ENCODE data around the gene TPRG1L.
"Not testable (repeated sequence)": the region's sequence is repeated elsewhere in the genome, so short reads cannot be mapped to it uniquely, and the experiment has no call there.

TPRG1L gene

DNA sequence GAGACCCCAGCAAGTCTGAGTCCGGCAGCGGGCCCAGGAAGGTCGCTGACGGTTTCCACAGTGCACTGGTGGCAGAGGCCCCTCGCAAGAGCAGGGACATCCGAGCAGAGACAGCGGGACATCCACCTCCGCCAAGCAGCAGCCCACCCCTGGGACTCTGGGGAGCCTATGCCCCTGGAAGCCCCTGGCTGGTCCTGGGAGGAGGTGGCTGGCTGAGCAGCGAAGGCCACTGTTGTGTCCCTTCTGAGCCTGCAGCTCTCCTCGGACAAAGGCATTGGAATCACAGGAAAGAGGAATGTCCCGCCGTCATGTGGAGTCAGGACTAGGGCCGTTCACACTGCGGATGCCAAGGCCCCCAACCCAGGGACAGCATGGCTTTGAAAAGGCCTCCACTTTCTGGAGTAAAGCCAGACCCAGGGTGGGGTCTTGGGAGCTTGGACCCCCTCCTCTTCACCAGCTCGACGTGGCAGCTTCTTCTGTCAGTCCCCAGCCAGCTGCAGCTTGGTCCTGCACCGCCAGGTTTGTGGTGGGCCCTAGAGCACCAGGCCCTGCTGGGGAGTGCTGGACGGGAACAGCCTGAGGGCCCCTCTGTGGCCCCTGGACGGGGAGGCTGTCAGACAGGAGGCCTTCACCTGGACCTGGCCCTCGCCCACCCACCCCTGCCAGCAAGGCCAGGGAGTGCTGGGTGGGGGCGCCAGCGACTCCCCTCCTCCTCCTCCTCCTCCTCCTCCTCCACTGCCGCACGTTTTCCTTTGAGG is 14.9 kb upstream of the TPRG1L start:
- no peak for DNase-seq

DNA sequence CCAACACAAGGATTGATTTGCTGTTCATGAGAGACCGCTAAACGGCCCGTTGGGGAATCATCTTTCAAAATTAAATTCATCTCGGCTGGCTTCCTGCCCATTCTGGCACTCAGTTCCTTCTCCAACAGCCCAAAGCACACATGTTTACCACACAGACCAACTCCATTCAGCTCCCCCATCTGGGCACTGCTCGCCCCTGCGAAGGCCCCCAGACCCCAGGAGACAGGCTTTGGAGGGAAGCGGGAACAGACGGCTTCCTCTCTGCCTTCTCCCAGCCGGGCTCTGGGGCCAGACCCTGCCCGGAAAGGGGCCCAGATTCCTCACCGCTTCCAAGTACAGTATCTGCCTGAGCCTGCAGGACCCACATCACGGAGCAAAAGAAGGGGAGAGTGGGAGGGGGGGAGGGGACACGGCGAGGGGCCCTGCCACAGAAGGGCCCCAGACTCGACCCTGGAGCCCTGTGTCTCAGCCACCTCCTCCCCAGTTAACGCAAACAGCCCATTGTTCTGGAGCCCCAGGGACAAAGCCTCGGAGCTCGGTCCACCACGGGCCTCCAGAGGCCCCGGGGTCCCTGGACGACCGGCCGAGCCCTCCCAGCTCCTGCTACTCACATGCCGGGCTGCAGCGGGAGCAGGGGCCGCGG is 14.2 kb upstream of the TPRG1L start:
- DNase-seq: no peak

DNA sequence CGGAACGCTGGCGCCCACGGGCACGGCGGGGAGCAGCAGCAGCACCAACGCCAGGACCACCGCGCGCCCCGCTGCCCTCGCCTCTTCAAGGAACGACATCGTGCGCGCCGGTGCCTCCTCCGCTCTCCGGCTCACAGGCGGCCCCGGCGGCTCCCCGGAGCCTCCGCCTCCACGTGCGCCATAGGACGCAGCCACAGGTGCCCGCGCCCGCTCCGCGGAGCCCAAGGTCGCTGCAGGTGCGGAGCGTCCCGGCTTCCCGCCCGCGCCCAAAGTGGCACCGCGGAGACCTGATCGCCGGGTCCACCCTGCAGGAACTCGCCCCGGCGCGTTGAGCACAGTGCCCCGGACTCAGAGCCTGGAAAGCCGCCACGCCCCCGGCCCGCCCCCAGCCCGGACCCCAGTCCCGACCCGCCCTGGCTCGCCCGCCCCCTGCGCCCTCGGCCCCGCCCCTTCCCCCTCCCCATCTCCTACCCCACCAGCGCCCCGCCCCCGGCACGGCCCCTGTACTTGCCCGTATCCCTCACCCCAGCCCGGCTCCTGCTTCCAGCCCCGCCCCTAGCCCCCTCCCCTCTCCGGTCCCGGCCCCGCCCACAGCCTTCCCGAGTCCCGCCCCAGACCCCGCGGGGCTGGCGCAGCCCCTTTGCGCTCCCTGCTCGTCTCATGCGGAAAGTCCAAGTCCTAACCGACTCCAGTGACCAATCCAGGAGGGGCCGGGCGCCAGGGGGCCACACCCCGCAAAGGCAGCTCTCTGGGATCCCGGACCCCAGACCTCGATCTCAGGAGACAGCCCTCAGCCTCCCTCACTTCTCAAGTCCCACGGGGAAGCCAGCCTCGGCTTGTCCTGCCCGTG is 13.4 kb upstream of the TPRG1L start, which contains the start of gene MEGF6:
MEGF6 (minus strand) TSS at position 339 of the 850 bp plus-strand sequence; CDS start at position 99, 240 bp downstream.
- DNase-seq: peak; percentile 63

DNA sequence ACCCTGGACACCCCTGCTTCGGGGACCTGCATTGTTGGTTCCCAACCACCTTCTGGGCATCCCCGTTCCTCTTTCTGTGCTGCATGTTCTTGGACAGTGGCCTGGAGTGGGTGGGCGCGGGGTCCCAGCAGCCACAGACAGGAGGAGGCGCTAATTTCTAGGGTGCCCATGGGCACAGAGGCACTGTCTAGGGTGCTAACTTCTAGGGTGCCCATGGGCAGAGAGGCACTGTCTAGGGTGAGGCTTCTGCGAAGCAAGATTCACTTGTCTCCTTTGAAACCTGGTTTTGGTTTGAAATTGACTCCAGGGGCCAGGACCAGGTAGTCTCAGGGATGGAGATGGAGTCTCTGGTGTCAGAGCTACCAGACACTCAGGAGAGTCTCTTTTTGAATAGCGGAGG is 12.7 kb upstream of the TPRG1L start:
- DNase-seq: no peak

DNA sequence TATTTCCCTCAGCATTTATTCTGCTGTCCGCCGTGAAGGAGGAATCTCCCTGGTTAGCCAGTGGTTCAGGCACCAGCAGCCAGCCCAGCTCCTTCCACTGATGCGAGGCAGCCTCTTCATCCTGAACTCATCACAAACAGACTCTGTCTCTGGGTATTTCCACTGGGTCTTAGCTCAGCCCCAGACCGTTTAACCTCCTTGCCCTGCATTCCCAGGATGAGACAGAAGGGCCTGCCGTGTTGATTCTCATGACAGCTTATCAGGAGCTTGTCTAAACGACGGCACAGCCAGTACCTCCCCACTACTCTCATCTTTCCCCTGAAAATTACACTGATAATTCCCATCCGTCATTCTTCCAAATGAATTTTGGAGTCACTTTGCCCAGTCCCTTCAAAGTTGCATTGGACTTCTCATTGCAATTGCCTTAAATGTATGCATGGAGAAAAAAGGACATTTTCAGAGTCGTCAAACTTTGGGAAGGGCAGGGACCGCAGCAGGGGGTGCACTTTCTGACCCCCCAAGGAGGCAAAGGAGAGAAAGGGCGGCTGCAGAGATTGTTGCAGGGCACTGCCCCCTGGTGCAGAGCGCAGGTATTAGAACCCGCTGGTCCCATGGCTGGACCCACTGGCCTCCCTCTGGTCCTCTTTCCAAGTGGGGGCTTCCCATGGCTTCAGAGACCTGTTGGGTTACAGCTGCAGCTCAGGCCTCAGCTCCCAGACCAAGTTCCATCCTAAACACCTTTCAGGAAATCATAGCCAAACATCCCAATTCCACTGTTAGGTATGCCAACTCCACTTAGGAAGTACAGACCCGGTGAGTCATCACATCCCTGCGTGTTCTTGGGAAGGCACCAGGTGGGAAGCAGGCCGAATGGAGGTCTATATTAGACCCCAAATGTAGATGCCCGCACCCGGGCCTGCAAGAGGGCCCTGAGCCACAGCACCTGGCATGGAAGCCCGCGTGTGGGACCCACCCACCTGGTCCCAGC is 9.8 kb upstream of the TPRG1L start:
- no peak for DNase-seq

DNA sequence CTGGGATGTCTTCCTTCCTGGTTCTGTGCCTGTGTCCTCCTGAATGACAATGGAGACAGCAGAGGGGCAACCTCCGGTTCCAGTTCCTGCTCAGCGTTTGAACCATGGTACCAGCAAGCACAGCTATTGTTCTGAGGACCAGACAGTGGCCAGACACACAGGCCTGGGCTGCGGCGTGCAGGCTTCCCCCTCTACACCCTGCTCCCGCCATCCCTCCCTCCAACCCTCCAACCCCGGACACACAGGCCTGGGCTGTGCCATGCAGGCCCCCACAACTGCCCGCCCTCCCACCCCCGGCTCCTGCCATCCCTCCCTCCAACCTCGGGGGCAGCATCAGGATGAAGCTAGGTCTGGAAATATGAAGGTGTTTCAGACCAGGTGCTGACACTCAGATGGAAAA is 8.0 kb upstream of the TPRG1L start:
- no peak for DNase-seq

DNA sequence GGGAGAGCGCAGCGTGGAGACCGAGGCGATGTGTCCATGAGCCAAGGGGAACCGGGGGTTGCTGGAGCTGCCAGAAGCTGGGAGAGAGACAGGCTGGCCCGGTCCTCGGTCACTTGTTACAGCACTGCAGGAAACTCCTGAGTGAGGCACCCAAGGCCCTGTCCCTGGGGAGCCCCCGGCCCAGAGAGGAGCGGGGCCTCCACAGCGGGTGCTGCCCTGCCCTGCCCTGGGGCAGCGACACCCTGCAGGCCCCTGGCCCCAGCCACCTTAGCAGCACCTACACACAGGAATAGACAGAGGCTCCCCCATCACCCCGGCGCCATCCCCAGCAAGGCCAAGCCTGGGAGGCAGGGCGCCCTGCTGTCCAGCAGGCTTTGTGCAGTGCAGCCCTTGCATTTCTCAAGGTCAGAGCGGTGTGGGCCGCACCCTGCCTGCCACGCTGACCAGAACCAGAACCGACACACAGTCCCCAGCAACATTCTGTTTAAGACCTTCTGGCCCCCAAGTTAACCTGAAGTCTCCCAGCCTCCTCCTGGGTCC is 6.9 kb upstream of the TPRG1L start:
- no peak for DNase-seq

DNA sequence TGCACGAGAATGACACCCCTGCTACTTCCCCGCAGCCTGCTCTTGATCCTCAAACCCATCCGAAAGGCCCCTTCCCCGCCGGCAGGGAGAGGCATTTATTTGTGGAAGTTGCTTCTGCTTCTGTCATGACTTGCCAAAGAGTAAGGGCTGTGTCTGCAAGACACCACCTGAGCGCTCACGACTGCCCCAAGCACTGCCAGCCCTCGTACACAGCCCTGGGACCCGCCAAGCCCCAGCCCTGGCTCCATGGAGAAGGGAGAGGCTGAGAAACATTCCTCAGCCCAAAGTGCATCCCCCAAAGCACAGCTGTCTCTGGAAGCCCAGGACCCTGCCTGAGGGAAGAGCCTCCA is 6.3 kb upstream of the TPRG1L start:
- DNase-seq: no peak

DNA sequence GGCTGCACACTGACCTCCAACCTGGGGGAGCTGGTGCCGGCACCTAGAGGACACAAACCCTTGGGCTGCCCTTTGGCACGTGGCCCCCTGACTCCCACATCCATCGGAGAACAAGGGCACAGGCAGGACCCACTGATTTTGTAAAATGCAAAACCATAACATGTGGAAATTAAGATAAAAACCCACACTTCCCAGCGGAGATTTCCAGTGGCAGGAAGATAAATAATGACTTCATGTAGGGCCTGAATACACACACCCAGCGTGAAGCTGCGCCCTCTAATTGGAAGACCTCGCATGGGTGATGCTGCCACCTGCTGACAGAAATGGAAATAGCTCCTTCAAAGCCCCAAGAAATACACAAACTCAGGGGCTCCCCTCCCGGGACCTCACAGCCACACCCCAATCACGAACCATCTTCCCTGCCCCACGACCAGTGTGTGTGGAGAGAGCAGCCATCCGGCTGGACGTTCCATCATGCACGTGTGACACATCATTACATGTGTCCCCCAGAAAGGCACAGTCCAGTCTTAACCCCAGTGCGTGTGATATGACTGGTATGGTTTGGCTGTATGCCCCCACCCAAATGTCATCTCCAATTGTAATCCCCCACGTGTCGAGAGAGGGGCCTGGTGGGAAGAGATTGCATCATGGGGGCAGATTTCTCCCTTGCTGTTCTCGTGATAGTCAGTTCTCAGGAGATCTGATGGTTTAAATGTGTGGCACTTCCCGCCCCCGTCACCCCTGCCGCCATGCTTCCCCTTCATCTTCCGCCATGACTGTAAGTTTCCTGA is 5.7 kb upstream of the TPRG1L start:
- peak; percentile 76 for DNase-seq

DNA sequence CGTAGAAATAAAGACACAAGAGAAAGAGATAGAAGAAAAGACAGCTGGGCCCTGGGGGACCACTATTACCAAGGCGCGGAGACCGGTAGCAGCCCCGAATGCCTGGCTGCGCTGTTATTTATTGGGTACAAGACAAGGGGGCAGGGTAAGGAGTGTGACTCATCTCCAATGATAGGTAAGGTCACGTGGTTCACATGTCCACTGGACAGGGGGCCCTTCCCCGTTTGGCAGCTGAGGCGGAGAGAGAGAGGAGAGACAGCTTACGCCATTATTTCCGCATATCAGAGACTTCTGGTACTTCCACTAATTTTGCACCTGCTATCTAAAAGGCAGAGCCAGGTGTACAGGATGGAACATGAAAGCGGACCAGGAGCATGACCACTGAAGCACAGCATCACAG is 4.1 kb upstream of the TPRG1L start:
- DNase-seq: no peak

DNA sequence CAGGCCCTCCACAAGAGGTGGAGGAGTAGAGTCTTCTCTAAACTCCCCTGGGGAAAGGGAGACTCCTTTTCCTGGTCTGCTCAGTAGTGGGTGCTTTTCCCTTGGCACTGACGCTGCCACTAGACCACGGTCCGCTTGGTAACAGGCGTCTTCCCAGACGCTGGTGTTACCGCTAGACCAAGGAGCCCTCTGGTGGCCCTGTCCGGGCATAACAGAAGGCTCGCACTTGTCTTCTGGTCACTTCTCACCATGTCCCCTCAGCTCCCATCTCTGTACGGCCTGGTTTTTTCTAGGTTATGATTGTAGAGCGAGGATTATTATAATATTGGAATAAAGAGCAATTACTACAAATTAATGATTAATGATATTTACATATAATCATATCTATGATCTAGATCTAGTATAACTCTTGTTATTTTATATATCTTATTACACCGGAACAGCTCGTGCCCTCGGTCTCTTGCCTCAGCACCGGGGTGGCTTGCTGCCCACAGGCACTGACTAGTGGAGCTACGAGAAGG is 3.6 kb upstream of the TPRG1L start:
- peak; percentile 21 for DNase-seq

DNA sequence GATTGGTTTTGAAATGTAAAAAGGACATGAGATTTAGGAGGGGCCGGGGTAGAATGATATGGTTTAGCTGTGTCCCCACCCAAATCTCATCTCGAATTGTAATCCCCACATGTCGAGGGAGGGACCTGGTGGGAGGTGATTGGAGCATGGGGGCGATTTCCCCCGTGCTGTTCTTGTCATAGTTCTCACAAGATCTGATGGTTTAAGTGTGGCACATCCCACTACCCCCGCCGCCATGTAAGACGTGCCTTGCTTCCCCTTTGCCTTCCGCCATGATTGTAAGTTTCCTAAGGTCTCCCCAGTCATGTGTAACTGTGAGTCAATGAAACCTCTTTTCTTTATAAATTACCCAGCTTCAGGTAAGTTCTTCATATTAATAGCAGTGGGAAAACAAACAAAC is 2.7 kb upstream of the TPRG1L start:
- not testable (repeated sequence) for DNase-seq

DNA sequence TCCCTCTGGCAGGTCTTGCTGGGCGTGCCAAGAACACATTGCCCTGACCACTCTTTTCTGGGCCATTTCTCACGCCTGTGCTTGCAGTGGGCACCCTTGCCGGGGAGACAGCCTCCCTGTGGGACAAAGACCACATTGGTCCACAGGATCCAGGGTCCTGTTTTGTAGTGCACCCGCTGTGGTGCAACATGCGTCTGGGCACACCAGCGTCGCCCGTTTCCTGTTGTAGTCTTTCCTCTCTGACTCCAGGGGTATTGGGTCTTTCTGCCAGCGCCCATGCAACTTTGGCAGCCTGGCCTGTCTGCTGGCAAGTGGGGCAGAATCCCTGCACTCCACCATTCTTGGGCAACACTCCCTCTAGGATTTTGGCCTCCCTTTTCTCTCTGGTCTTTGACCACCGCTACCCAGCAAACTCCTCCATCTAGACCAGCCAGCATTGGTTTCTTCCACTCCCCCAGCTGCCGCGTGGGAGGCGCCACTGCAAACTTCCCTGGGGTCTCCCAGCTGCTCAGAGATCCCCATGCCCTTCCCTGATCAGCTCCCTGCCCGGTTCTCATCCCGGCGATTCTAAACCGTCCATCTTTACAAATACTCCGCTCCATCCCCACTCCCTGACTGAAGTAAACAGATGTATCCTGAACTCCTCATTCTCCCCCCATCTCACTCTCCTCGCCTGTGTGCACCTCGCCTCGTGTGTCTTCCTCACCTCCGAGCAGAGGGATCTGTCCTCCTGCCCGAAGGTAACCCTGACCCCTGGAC is 1.2 kb upstream of the TPRG1L start:
- no peak for DNase-seq

DNA sequence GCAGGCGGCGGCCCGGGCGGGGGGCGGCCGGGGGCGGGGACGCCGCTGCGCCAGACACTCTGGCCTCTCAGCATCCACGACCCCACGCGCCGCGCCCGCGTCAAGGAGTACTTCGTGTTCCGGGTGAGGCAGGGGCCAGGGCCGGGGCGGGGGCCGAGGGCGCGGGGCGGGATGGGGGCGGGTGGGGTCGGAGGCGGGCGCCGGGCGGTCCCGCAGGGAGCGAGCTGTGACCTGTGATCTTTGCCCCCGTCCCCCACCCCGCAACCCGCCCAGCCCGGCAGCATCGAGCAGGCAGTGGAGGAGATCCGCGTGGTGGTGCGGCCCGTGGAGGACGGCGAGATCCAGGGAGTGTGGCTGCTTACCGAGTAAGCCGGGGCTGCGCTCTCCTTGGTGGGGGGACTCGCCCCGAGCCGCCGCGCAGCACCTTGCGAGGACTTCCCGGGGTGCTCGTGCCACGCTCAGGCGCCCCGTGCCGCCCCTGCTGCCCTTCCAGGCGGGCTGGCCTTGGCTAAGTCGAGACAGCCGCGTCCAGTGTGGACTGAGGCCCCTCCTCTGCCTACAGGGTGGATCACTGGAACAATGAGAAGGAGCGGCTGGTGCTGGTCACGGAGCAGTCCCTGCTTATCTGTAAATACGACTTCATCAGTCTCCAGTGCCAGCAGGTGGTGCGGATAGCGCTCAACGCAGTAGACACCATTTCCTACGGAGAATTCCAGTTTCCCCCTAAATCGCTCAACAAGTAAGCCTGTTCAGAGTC is 514 bp downstream of the TPRG1L start:
- DNase-seq: no peak

DNA sequence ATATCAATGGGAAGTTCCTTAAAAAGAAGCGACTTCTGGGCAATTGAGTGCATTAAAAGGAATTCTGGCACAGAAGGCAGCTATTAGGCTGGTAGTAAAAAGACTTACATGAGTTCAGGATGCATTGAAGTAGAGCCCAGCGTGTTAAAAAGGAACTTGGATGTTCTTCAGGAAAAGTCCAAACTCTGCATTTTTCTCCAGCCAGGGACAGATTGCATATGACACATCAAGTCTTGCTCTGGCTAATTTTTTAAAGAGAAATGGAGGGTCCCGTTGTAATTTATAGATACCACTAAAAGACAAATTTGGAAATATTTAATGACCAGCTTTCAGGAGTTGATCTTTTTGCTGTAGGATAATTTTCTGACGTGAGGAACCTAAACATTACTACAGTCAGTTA is 1.2 kb downstream of the TPRG1L start:
- DNase-seq: no peak

DNA sequence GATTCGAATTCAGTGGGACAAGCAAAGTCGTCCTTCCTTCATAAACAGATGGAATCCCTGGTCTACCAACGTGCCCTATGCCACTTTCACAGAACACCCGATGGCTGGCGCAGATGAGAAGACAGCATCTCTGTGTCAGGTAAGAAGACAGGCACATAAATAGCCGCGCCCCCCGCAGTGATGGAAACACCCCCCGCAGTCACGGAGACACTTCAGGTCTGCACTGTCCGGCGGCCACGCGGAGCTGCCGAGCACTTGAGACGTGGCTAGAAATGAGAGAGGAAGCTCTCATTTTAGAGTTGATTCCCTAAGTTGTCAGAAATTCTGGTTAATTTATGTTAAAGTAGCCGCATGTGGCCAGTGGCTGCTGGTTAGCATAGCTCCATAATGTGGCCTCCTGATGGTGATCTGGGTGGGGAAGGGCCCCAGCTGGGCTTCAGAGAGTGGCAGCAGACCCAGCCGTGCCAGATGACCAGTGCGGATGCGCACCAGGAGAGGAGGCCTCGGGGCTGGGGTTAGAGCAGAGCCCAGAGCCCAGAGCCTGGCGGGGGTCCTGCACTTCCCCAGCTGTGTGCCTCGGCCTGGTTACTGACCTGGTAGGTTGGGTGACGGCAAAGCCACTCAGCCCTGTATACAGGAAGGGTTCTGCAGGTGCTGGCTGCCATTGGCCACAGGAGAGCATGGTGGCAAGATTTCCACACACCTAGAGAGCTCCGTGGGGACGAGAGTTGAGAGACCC is 2.9 kb downstream of the TPRG1L start:
- no peak for DNase-seq

DNA sequence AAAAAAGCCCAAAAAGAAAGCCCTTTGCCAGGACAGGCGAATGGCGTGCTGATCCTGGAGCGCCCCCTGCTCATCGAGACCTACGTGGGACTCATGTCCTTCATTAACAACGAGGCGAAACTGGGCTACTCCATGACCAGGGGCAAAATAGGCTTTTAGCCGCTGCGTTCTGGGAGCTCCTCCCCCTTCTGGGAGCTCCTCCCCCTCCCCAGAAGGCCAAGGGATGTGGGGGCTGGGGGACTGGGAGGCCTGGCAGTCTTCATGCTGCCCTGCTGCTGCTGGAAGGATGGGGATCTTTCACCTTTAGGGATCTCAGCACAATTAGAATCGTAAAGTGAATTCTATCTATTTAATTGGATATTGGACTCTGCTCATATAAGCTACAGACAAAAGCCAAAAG is 3.6 kb downstream of the TPRG1L start:
- DNase-seq: no peak

DNA sequence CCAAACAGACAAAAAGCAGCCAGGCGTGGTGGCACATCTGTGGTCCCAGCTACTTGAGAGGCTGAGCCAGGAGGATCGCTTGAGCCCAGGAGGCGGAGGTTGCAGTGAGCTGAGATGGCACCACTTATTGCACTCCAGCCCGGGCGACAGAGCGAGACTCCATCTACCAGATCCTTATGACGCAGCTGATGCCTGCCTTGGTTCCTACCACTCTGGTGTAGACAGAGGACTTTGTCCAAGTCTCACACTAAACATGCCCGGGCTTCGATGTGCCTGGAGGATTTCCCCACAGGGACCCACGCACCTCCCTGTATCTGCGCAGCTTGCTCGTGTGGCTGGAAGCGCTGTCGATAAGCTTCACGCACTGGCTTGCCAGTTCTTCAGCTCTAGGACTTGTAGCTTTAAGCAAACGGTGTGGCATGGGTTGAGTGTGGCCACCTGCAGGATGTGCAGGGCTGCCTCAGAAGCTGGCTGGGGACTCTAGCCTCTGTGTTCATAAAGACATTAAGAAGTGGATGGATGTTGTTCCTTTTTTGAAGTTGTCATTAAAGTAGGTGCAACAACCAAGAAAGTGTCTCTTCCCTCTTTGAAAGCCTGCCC is 4.8 kb downstream of the TPRG1L start:
- DNase-seq: no peak
